ENCODE results near the gene ITPR1.

- TF ChIP-seq CTCF (conservative IDR thresholded peaks at IDR 0.05; ENCODE audit: low read depth, low read length) (peak; percentile 73), EZH2 (IDR thresholded peaks at IDR 0.05; ENCODE audit: low read length, unreplicated experiment) (no peak), EZH2phosphoT487 (IDR thresholded peaks at IDR 0.05; ENCODE audit: borderline replicate concordance, low read length) (no peak)
These were observed 227.3 kb downstream of the ITPR1 start for GRCh38 chr3:4720316-4721075.
